Fibroblast of skin of scalp (primary cell): ENCODE results near the gene ADGRE2.
A peak's percentile ranks its signal among the peaks of the same experiment; 100 is the strongest.

Source experiments
- DNase-seq: peaks from one replicate; pipeline ENCODE4 v3.0.0-alpha.2; 2013

ADGRE2 gene

GRCh38 chr19:14732510-14732909 is 45.9 kb downstream of the ADGRE2 start:
- DNase-seq = no peak

GRCh38 chr19:14731200-14731599 is 47.2 kb downstream of the ADGRE2 start:
- no peak for DNase-seq

GRCh38 chr19:14728595-14728994 is 49.8 kb downstream of the ADGRE2 start:
- DNase-seq = no peak

- DNase-seq = no peak
Measured at GRCh38 chr19:14722127-14722526, 56.2 kb downstream of the ADGRE2 start.

GRCh38 chr19:14719162-14719561 is 59.2 kb downstream of the ADGRE2 start:
- DNase-seq = no peak

GRCh38 chr19:14718522-14719116 is 59.7 kb downstream of the ADGRE2 start:
- DNase-seq = no peak

- DNase-seq = no peak
Measured at GRCh38 chr19:14715841-14716240, 62.5 kb downstream of the ADGRE2 start.

GRCh38 chr19:14704450-14704849 is 73.9 kb downstream of the ADGRE2 start:
- DNase-seq = no peak

GRCh38 chr19:14703833-14704232 is 74.5 kb downstream of the ADGRE2 start:
- DNase-seq = no peak

GRCh38 chr19:14700711-14701375 is 77.5 kb downstream of the ADGRE2 start:
- DNase-seq = no peak

- peak; percentile 23 for DNase-seq
Measured at GRCh38 chr19:14699641-14700040, 78.7 kb downstream of the ADGRE2 start.

GRCh38 chr19:14695471-14695870 is 82.9 kb downstream of the ADGRE2 start:
- DNase-seq = no peak

GRCh38 chr19:14694641-14695266 is 83.6 kb downstream of the ADGRE2 start:
- DNase-seq = no peak

- DNase-seq = peak; percentile 93
Measured at GRCh38 chr19:14689598-14690503, 88.5 kb downstream of the ADGRE2 start, which contains the start of gene ZNF333. Gene ZNF333, plus strand, starts transcription at chr19:14690048. Its CDS starts 3,444 bp downstream, at chr19:14693492.

GRCh38 chr19:14686411-14686810 is 91.9 kb downstream of the ADGRE2 start:
- no peak for DNase-seq

- no peak for DNase-seq
Measured at GRCh38 chr19:14683439-14683838, 94.9 kb downstream of the ADGRE2 start.
